Neuronal stem cell (in vitro differentiated cells): ENCODE results near the gene RNU1-3.
"Not testable (repeated sequence)": the region's sequence is repeated elsewhere in the genome, so short reads cannot be mapped to it uniquely, and the experiment has no call there.

Experiments used
- DNase-seq: peaks from one replicate; pipeline ENCODE4 v3.0.0-alpha.2; 2013; ENCODE audit warnings: low spot score
- H2AFZ ChIP-seq: one replicate; pipeline ENCODE4 v1.6.1; 2013; ENCODE audit warnings: mild to moderate bottlenecking, low read length, inconsistent platforms
- H2AK5ac ChIP-seq: 2 replicates; pipeline ENCODE4 v1.6.1; 2013; ENCODE audit warnings: low read depth, mild to moderate bottlenecking, inconsistent platforms, low read length, moderate library complexity, mixed read lengths
- H2BK120ac ChIP-seq: 2 replicates; pipeline ENCODE4 v1.6.1; 2013; ENCODE audit warnings: low read depth, mild to moderate bottlenecking, inconsistent platforms, low read length, moderate library complexity, mixed read lengths
- H2BK12ac ChIP-seq: one replicate; pipeline ENCODE4 v1.6.1; 2013; ENCODE audit warnings: low read length, inconsistent platforms
- H2BK15ac ChIP-seq: 2 replicates; pipeline ENCODE4 v1.6.1; 2013; ENCODE audit warnings: mild to moderate bottlenecking, low read length, inconsistent platforms, mixed read lengths
- H2BK5ac ChIP-seq: one replicate; pipeline ENCODE4 v1.6.1; 2013; ENCODE audit warnings: inconsistent platforms, mild to moderate bottlenecking, low read length, moderate library complexity
- H3K14ac ChIP-seq: one replicate; pipeline ENCODE4 v1.6.1; 2013; ENCODE audit warnings: low read length, inconsistent platforms
- H3K18ac ChIP-seq: 2 replicates; pipeline ENCODE4 v1.6.1; 2013; ENCODE audit warnings: low read length, inconsistent platforms
- H3K23ac ChIP-seq: 2 replicates; pipeline ENCODE4 v1.6.1; 2013; ENCODE audit warnings: low read depth, mild to moderate bottlenecking, mixed read lengths, low read length, inconsistent platforms; ENCODE audit not compliant: poor library complexity
- H3K27ac ChIP-seq: replicated peaks from 3 replicates; pipeline ENCODE4 v1.5.1; 2013; ENCODE audit warnings: low read length, inconsistent platforms
- H3K27me3 ChIP-seq, 3 experiments: 2 replicates each; pipeline ENCODE4 v1.6.1; 2013; ENCODE audit warnings: low read length in 3 of 3, mild to moderate bottlenecking in 2 of 3, inconsistent platforms in 1 of 3, low read depth in 1 of 3, mixed read lengths in 1 of 3, moderate library complexity in 1 of 3; ENCODE audit not compliant: control insufficient read depth in 3 of 3, insufficient read depth in 3 of 3
- H3K36me3 ChIP-seq, 2 donors: replicated peaks in 1 of 2; 2 replicates each; pipeline ENCODE4 v1.6.1; 2013; ENCODE audit warnings: low read length in 2 of 2; ENCODE audit not compliant: control insufficient read depth in 2 of 2, insufficient read depth in 2 of 2
- H3K4ac ChIP-seq: 2 replicates; pipeline ENCODE4 v1.6.1; 2013; ENCODE audit warnings: inconsistent platforms, mild to moderate bottlenecking, low read length, moderate library complexity
- H3K4me1 ChIP-seq, 2 donors: 1 replicate in 1 of 2; 2 replicates in 1 of 2; pipeline ENCODE4 v1.6.1; 2013; ENCODE audit warnings: low read length in 2 of 2, low read depth in 1 of 2; ENCODE audit not compliant: control insufficient read depth in 2 of 2, insufficient read depth in 1 of 2
- H3K4me2 ChIP-seq: one replicate; pipeline ENCODE4 v1.6.1; 2013; ENCODE audit warnings: mild to moderate bottlenecking, low read length, inconsistent platforms; ENCODE audit not compliant: insufficient read depth, poor library complexity, severe bottlenecking
- H3K4me3 ChIP-seq, 2 donors: 2 replicates each; pipeline ENCODE4 v1.5.1; 2013; ENCODE audit warnings: low read length in 2 of 2, mild to moderate bottlenecking in 2 of 2, inconsistent platforms in 1 of 2, moderate library complexity in 1 of 2
- H3K79me1 ChIP-seq: one replicate; pipeline ENCODE4 v1.6.1; 2013; ENCODE audit warnings: low read depth, mild to moderate bottlenecking, inconsistent platforms, low read length, moderate library complexity
- H3K9ac ChIP-seq: one replicate; pipeline ENCODE4 v1.6.1; 2013; ENCODE audit warnings: mild to moderate bottlenecking, low read depth, low read length, inconsistent platforms; ENCODE audit not compliant: poor library complexity
- H3K9me3 ChIP-seq, 2 donors: replicated peaks in 1 of 2; 2 replicates each; pipeline versions ENCODE3 to v1.6.1; 2013; ENCODE audit warnings: low read length in 2 of 2, mild to moderate bottlenecking in 2 of 2, inconsistent platforms in 1 of 2, low read depth in 1 of 2, mixed read lengths in 1 of 2, moderate library complexity in 1 of 2; ENCODE audit not compliant: control insufficient read depth in 2 of 2, insufficient read depth in 1 of 2
- H4K8ac ChIP-seq: one replicate; pipeline ENCODE4 v1.6.1; 2013; ENCODE audit warnings: low read depth, mild to moderate bottlenecking, inconsistent platforms, low read length, moderate library complexity
- H4K91ac ChIP-seq: one replicate; pipeline ENCODE4 v1.6.1; 2013; ENCODE audit warnings: low read length, low read depth, mild to moderate bottlenecking, inconsistent platforms; ENCODE audit not compliant: poor library complexity
- WGBS, 2 donors: extraction: QIAGEN DNeasy Blood & Tissue Kit; methylation state at CpG; one replicate each; pipeline ENCODE4 v1.1.7; 2013; ENCODE audit warnings: missing lambda C conversion rate in 2 of 2, mixed read lengths in 1 of 2; ENCODE audit not compliant: insufficient read length in 2 of 2, insufficient replicate concordance in 1 of 2; ENCODE audit errors: extremely low coverage in 2 of 2; 5-methylcytosine and 5-hydroxymethylcytosine counted together

Gene RNU1-3

GRCh38 chr1:16643476-16644192 is 23.1 kb downstream of the RNU1-3 start:
- not testable (repeated sequence) for H4K8ac ChIP-seq, H2BK120ac ChIP-seq, H3K27me3 ChIP-seq, H3K4ac ChIP-seq, H2BK12ac ChIP-seq, H3K27ac ChIP-seq, H4K91ac ChIP-seq, H2BK15ac ChIP-seq, H3K23ac ChIP-seq, DNase-seq, H3K14ac ChIP-seq, H3K9me3 ChIP-seq
- H3K36me3 ChIP-seq: peaks cover 0 to 20% of the 10 kb centered on the region in 2 donors
- peak overlapping the region; percentile 88 for H2AFZ ChIP-seq
- peak overlapping the region; percentile 57 to 77 for H3K4me3 ChIP-seq
- H3K9ac ChIP-seq: peak overlapping the region; percentile 99
- peak overlapping the region; percentile 27 for H3K18ac ChIP-seq
- H2BK5ac ChIP-seq: peak overlapping the region; percentile 85
- no CpG with 5 or more reads among the region's 12 CpGs for WGBS, 2 donors
- H3K79me1 ChIP-seq: peaks cover 20% of the 10 kb centered on the region
- peak overlapping the region; percentile 99 for H3K4me2 ChIP-seq
- H3K4me1 ChIP-seq: peaks cover 10 to 15% of the 10 kb centered on the region in 2 donors
- peak overlapping the region; percentile 78 for H2AK5ac ChIP-seq

GRCh38 chr1:16643001-16643411 is 23.7 kb downstream of the RNU1-3 start:
- H2BK120ac ChIP-seq: peak overlapping the region; percentile 18
- WGBS, 2 donors: no CpG with 5 or more reads among the region's 4 CpGs
- peak overlapping the region; percentile 43 for H2BK5ac ChIP-seq
- H3K9me3 ChIP-seq, H2BK15ac ChIP-seq, H3K4me2 ChIP-seq, H2AFZ ChIP-seq, H3K27me3 ChIP-seq, H3K14ac ChIP-seq, DNase-seq, H3K27ac ChIP-seq, H4K91ac ChIP-seq: not testable (repeated sequence)
- peak overlapping the region; percentile 67 for H2AK5ac ChIP-seq
- H3K4ac ChIP-seq: peak overlapping the region; percentile 12
- peaks cover 10 to 15% of the 10 kb centered on the region in 2 donors for H3K4me1 ChIP-seq
- H2BK12ac ChIP-seq: peak overlapping the region; percentile 2
- H3K4me3 ChIP-seq: peak overlapping the region in 1 of 2 donors; percentile 57
- H3K18ac ChIP-seq: peak overlapping the region; percentile 15
- peaks cover 24% of the 10 kb centered on the region for H3K79me1 ChIP-seq
- peak overlapping the region; percentile 33 for H4K8ac ChIP-seq
- H3K36me3 ChIP-seq: peaks cover 0 to 20% of the 10 kb centered on the region in 2 donors
- peak overlapping the region; percentile 39 for H3K23ac ChIP-seq
- peak overlapping the region; percentile 70 for H3K9ac ChIP-seq

- H3K36me3 ChIP-seq: peaks cover 0 to 20% of the 10 kb centered on the region in 2 donors
- H3K27me3 ChIP-seq, H4K91ac ChIP-seq, H3K23ac ChIP-seq, H3K9ac ChIP-seq, DNase-seq, H3K4ac ChIP-seq, H2BK15ac ChIP-seq, H3K14ac ChIP-seq, H3K4me2 ChIP-seq, H2BK12ac ChIP-seq, H3K9me3 ChIP-seq, H4K8ac ChIP-seq, H3K18ac ChIP-seq, H2AFZ ChIP-seq, H3K27ac ChIP-seq: not testable (repeated sequence)
- H2BK5ac ChIP-seq: peak overlapping the region; percentile 43
- H3K79me1 ChIP-seq: peaks cover 24% of the 10 kb centered on the region
- peak overlapping the region; percentile 18 for H2BK120ac ChIP-seq
- H2AK5ac ChIP-seq: peak overlapping the region; percentile 67
- peaks cover 10 to 15% of the 10 kb centered on the region in 2 donors for H3K4me1 ChIP-seq
- H3K4me3 ChIP-seq: peak overlapping the region in 1 of 2 donors; percentile 57
- no CpG with 5 or more reads among the region's 9 CpGs for WGBS, 2 donors
These were observed 24.5 kb downstream of the RNU1-3 start for GRCh38 chr1:16642025-16642966.
